ENCODE results near the gene CD320. TPM values are rescaled to one million over a fixed set of nuclear protein-coding genes. Genes with fewer than 3 reads are reported as not detected.
A peak's percentile ranks its signal among the peaks of the same experiment; 100 is the strongest.

Gene CD320
- polyA plus RNA-seq, 2 of the 4 experiments (the other 2 are of a cell fraction), result 28.8 to 54.1 TPM

GRCh38 chr19:8355631-8356402, 47.7 kb upstream of the CD320 start (continued):
- no peak for TF ChIP-seq HES2 (IDR thresholded peaks at IDR 0.05)
- no peak for TF ChIP-seq MAZ (IDR thresholded peaks at IDR 0.05; ENCODE audit: borderline replicate concordance, low read depth, low read length)
- TF ChIP-seq RARB (CRISPR knock-in tag; IDR thresholded peaks at IDR 0.05), result peak; percentile 48; the same call in 1 of the 2 replicates
- peak; percentile 45; the same call in 1 of the 2 replicates for TF ChIP-seq JUNB (IDR thresholded peaks at IDR 0.05)
- TF ChIP-seq RAD21 (conservative IDR thresholded peaks at IDR 0.05 in 1 of 2, IDR thresholded peaks at IDR 0.05 in 1 of 2), result peak; percentile 19 to 30; a peak in 2 of 5 replicates
- no peak for TF ChIP-seq FOXS1 (CRISPR knock-in tag; IDR thresholded peaks at IDR 0.05)
- no peak for TF ChIP-seq POLR2A (IDR thresholded peaks at IDR 0.05; ENCODE audit: low read length)
- no peak for TF ChIP-seq ZSCAN20 (CRISPR knock-in tag; IDR thresholded peaks at IDR 0.05)
- TF ChIP-seq KDM5A (IDR thresholded peaks at IDR 0.05), result no peak
- TF ChIP-seq ATOH8 (CRISPR knock-in tag; IDR thresholded peaks at IDR 0.05; ENCODE audit: low read depth), result no peak
- no peak for TF ChIP-seq FOSL2 (IDR thresholded peaks at IDR 0.05)
- TF ChIP-seq FOSL2 (CRISPR knock-in tag; IDR thresholded peaks at IDR 0.05), result peak; percentile 84
- no peak for TF ChIP-seq CEBPB (IDR thresholded peaks at IDR 0.05)
- no peak for TF ChIP-seq BHLHE40 (IDR thresholded peaks at IDR 0.05; ENCODE audit: low read depth, low read length)
- TF ChIP-seq HOXB5 (CRISPR knock-in tag; IDR thresholded peaks at IDR 0.05), result no peak
- no peak for TF ChIP-seq RNF2 (IDR thresholded peaks at IDR 0.05; ENCODE audit: borderline replicate concordance, low read depth)
- peak; percentile 56 for TF ChIP-seq MAFK (IDR thresholded peaks at IDR 0.05; ENCODE audit: partially characterized antibody)
- no peak for TF ChIP-seq HOXA7 (CRISPR knock-in tag; IDR thresholded peaks at IDR 0.05)
- no peak for TF ChIP-seq CBX2 (IDR thresholded peaks at IDR 0.05; ENCODE audit: borderline replicate concordance, low read depth)
- TF ChIP-seq ZC3H11A (IDR thresholded peaks at IDR 0.05), result no peak
- TF ChIP-seq BCL3 (IDR thresholded peaks at IDR 0.05), result no peak
- TF ChIP-seq SREBF2 (IDR thresholded peaks at IDR 0.05), result no peak
- TF ChIP-seq HMGXB4 (CRISPR knock-in tag; IDR thresholded peaks at IDR 0.05; ENCODE audit: borderline replicate concordance), result no peak
- no peak for TF ChIP-seq POLR2AphosphoS2 (conservative IDR thresholded peaks at IDR 0.05; ENCODE audit: low read length)
- peak; percentile 50; the same call in 1 of the 2 replicates for TF ChIP-seq GATA3 (IDR thresholded peaks at IDR 0.05; ENCODE audit: borderline replicate concordance)
- TF ChIP-seq EHF (CRISPR knock-in tag; IDR thresholded peaks at IDR 0.05), result no peak
- no peak for TF ChIP-seq NFE2L2 (conservative IDR thresholded peaks at IDR 0.05; ENCODE audit: low read length)
- no peak for TF ChIP-seq MYC (IDR thresholded peaks at IDR 0.05; ENCODE audit: borderline replicate concordance, low read length)
- no peak for TF ChIP-seq RFX5 (IDR thresholded peaks at IDR 0.05)
- no peak for TF ChIP-seq E2F6 (IDR thresholded peaks at IDR 0.05; ENCODE audit: borderline replicate concordance, low read depth)
- TF ChIP-seq CHD4 (IDR thresholded peaks at IDR 0.05; ENCODE audit: borderline replicate concordance), result no peak
- no peak for TF ChIP-seq NR3C1 (IDR thresholded peaks at IDR 0.05)
- TF ChIP-seq HDAC2 (IDR thresholded peaks at IDR 0.05), result no peak
- no peak for TF ChIP-seq CBX8 (IDR thresholded peaks at IDR 0.05)
- TF ChIP-seq ESRRA (IDR thresholded peaks at IDR 0.05; ENCODE audit: borderline replicate concordance, low read length), result peak; percentile 87
- no peak for TF ChIP-seq FOSB (CRISPR knock-in tag; IDR thresholded peaks at IDR 0.05)
- no peak for TF ChIP-seq CHD2 (IDR thresholded peaks at IDR 0.05; ENCODE audit: low read length, partially characterized antibody)
- no peak for TF ChIP-seq KDM1A (IDR thresholded peaks at IDR 0.05; ENCODE audit: low read depth)
- no peak for TF ChIP-seq CTCF (IDR thresholded peaks at IDR 0.05)
- TF ChIP-seq MAX (IDR thresholded peaks at IDR 0.05), result peak; percentile 69

All from A549 (cell line).